Body of pancreas (tissue), 4 donors: ENCODE measurements around the gene UBN2.

Experiments used
- CTCF ChIP-seq, 7 experiments: fragments of 450-650 bp in 4 of 7; fragments of 200-600 bp in 3 of 7; sonication (generic) in 3 of 7; IDR thresholded peaks; one replicate each; pipeline ENCODE4 v1.5.1; 2016 to 2019; ENCODE audit warnings: antibody characterized with exemption in 7 of 7
- POLR2A ChIP-seq, 3 donors: fragments of 450-650 bp; IDR thresholded peaks; one replicate each; pipeline ENCODE4 v1.6.1; 2016; ENCODE audit warnings: antibody characterized with exemption in 3 of 3, mild to moderate bottlenecking in 2 of 3

DNA sequence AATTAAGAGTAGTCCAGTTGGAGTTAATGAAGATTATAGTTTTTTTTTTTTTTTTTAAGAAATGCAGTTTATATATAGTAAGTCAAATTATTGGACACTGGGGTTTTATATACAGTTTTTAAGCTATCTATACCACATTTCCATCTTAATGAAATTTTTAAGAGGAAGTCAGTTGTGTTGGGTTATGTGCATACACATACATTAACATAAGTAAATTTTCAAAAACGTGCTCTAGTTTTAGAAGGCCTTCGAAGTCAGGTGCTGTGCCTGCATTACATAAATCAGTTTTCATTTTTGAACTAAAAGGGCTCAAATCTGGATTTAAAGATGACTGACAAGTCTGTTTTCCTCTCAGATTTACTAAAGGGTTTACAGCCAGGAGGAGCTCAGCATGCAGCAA, 62.5 kb downstream of the UBN2 start:
- TF ChIP-seq CTCF (IDR thresholded peaks at IDR 0.05) (no peak), POLR2A (IDR thresholded peaks at IDR 0.05) (no peak)
